Left ventricle myocardium inferior (tissue), 1 donor: ENCODE results near the gene WDR37. TPM values are rescaled to one million over a fixed set of nuclear protein-coding genes. Genes with fewer than 3 reads are reported as not detected.
"Not testable (repeated sequence)": the region's sequence is repeated elsewhere in the genome, so short reads cannot be mapped to it uniquely, and the experiment has no call there.

Source experiments
- DNase-seq: peaks from one replicate; pipeline ENCODE4 v3.0.0-alpha.2; 2020
- H3K27ac ChIP-seq: fragments of 200-600 bp; replicated peaks from 2 replicates; pipeline ENCODE4 v1.8.0; 2021
- H3K27me3 ChIP-seq: fragments of 200-600 bp; 2 replicates; pipeline ENCODE4 v1.8.0; 2021; ENCODE audit warnings: low read depth
- H3K36me3 ChIP-seq: fragments of 200-600 bp; 2 replicates; pipeline ENCODE4 v1.8.0; 2021
- H3K4me1 ChIP-seq: fragments of 200-600 bp; 2 replicates; pipeline ENCODE4 v1.8.0; 2021
- H3K4me3 ChIP-seq: fragments of 200-600 bp; 2 replicates; pipeline ENCODE4 v1.8.0; 2021; ENCODE audit warnings: mild to moderate bottlenecking, moderate library complexity
- H3K9me3 ChIP-seq: fragments of 200-600 bp; replicated peaks from 2 replicates; pipeline ENCODE4 v1.8.0; 2021
- CTCF ChIP-seq: fragments of 200-600 bp; IDR thresholded peaks from 2 replicates; pipeline ENCODE4 v1.8.0; 2021; ENCODE audit warnings: antibody characterized with exemption, mild to moderate bottlenecking, borderline replicate concordance
- intact Hi-C: fragments of 100-400 bp; cut with micrococcal nuclease; formaldehyde crosslinking; loops from one replicate; pipeline ENCODE4 v1.11.0; 2022
- total RNA-seq: library from RNA; stranded (reverse); fragmentation: NEBNext Ultra II Directional; extraction: Animal tissue kit (Norgen Biotek cat#: 25700); gene quantifications from one replicate; pipeline ENCODE4 v1.2.1, GENCODE V29; 2021
- donor health status: DM: no; HTN: yes; CAD: no; lungs with severe emphysema.

The WDR37 gene
- total RNA-seq, 1 donor from 2014 or later, result 28.2 TPM

DNA sequence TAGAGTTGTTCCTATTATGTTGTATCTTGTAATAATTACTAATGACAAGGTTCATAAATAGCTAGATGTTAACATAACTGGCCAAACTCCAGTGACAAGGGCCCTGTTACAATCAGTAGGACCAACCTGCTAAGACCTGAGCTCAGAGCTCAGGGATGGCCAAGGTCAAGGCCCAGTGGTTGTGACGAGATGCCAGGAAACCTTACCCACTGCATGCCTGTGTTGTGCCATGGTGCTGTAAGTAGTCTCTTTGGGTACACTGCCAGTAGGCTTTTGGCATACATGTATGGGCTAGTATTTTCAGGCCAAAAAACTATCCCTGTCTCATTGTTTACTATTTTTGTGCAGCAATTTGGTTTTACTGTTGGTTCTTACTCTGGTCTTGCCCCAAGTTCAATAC is 22.6 kb upstream of the WDR37 start:
- peaks cover 24% of the 10 kb centered on the region for H3K36me3 ChIP-seq
- no peak overlapping the region for H3K4me3 ChIP-seq
- no peaks in the 10 kb centered on the region for H3K27me3 ChIP-seq
- H3K4me1 ChIP-seq, result peaks cover 5% of the 10 kb centered on the region
- peak overlapping the region; percentile 40 for H3K27ac ChIP-seq
- no peak for TF ChIP-seq CTCF
- intact Hi-C loops, result no loop called here
- DNase-seq, result no peak
- no peaks in the 10 kb centered on the region for H3K9me3 ChIP-seq

DNA sequence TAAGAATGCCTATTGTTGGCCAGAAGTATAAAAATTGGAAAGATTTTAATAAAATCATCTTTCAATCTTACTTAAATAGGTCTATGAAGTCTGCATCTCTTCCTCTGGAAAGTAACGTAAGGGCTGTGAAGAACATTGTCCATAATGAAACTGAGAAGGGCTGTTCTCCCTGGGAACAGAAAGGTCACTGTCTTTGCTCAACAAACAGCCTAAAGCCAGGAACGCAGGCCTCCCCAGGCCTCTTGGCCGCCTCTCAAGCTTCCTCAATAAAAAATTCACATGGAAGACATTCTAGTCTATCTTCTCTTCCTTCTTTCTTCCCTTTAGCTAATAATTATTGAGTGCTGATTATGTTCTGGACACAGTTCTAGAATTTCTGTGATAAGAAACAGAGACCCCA is 21.4 kb upstream of the WDR37 start:
- peaks cover 5% of the 10 kb centered on the region for H3K4me1 ChIP-seq
- H3K9me3 ChIP-seq, result no peaks in the 10 kb centered on the region
- no peak overlapping the region for H3K27ac ChIP-seq
- H3K36me3 ChIP-seq, result peaks cover 28% of the 10 kb centered on the region
- no peaks in the 10 kb centered on the region for H3K27me3 ChIP-seq
- no peak for TF ChIP-seq CTCF
- intact Hi-C loops, result no loop called here
- DNase-seq, result no peak
- H3K4me3 ChIP-seq, result no peak overlapping the region

DNA sequence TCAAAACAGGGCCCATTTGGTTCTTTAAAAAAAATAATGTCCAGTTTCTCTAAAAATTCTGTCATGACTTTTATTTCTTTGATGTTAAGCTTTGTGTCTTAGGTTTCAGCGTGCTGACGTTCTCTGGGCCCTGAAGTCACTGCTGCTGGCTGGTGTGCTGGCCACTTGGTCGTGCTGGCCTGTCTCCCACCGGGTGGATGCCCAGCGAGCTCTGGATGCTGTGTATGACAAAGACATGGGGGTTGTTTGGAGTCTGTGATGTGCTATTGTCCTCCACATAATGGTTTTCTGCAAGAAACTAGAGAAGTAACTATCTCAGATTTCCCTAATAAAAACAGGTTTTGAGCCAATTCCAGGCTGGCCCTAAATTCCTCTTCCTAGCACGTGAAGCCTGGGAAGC is 21.0 kb upstream of the WDR37 start:
- no peak for TF ChIP-seq CTCF
- H3K27ac ChIP-seq, result no peak overlapping the region
- no peak overlapping the region for H3K4me3 ChIP-seq

GRCh38 chr10:1036341-1036791 is 19.8 kb upstream of the WDR37 start:
- Histone ChIP-seq H3K9me3 (no peaks in the 10 kb centered on the region), H3K36me3 (peaks cover 44% of the 10 kb centered on the region), H3K27ac (no peak overlapping the region), H3K4me3 (no peak overlapping the region), H3K27me3 (no peaks in the 10 kb centered on the region), H3K4me1 (peaks cover 5% of the 10 kb centered on the region)
- DNase-seq, result no peak
- intact Hi-C loops, result no loop called here
- TF ChIP-seq CTCF, result no peak

More for the DNA sequence above, 21.0 kb upstream of the WDR37 start:
- DNase-seq, result no peak
- H3K4me1 ChIP-seq, result peaks cover 5% of the 10 kb centered on the region
- H3K9me3 ChIP-seq, result no peaks in the 10 kb centered on the region
- intact Hi-C loops, result no loop called here
- H3K27me3 ChIP-seq, result no peaks in the 10 kb centered on the region
- peaks cover 32% of the 10 kb centered on the region for H3K36me3 ChIP-seq

- Histone ChIP-seq H3K27me3 (no peaks in the 10 kb centered on the region), H3K4me3 (no peak overlapping the region), H3K36me3 (peaks cover 51% of the 10 kb centered on the region), H3K9me3 (no peaks in the 10 kb centered on the region), H3K27ac (no peak overlapping the region), H3K4me1 (peaks cover 5% of the 10 kb centered on the region)
- TF ChIP-seq CTCF, result no peak
- intact Hi-C loops, result no loop called here
- DNase-seq, result no peak
Observed at GRCh38 chr10:1037098-1037497, 19.1 kb upstream of the WDR37 start.

- H3K4me1 ChIP-seq, result peaks cover 14% of the 10 kb centered on the region
- intact Hi-C loops, H3K27me3 ChIP-seq, H3K9me3 ChIP-seq, H3K27ac ChIP-seq, DNase-seq, H3K4me3 ChIP-seq: not testable (repeated sequence)
- peaks cover 60% of the 10 kb centered on the region for H3K36me3 ChIP-seq
Observed at GRCh38 chr10:1038769-1039168, 17.4 kb upstream of the WDR37 start.
